Stimulated activated CD4-positive, alpha-beta T cell treated with anti-CD3 and anti-CD28 coated beads, Interleukin-4, amount 100 ng/mL, for 48 hours (primary cell): ENCODE measurements around the gene TFAP2E.

Source experiments
- DNase-seq, 2 donors: peaks; one replicate each; pipeline ENCODE4 v3.0.0-alpha.2; 2020; ENCODE audit warnings: low read depth in 2 of 2

TFAP2E gene

GRCh38 chr1:35644204-35644603 lies 71.1 kb downstream of the TFAP2E start:
- no peak for DNase-seq
